SH-SY5Y (cell line): ENCODE results near the gene QPRT.

Source experiments
- GATA2 ChIP-seq: IDR thresholded peaks from 2 replicates; pipeline ENCODE4 v1.6.1; 2011; ENCODE audit warnings: mild to moderate bottlenecking, low read depth, low read length
- GATA3 ChIP-seq: IDR thresholded peaks from 2 replicates; pipeline ENCODE4 v1.6.1; 2011; ENCODE audit warnings: low read depth, mild to moderate bottlenecking, low read length, moderate library complexity

DNA sequence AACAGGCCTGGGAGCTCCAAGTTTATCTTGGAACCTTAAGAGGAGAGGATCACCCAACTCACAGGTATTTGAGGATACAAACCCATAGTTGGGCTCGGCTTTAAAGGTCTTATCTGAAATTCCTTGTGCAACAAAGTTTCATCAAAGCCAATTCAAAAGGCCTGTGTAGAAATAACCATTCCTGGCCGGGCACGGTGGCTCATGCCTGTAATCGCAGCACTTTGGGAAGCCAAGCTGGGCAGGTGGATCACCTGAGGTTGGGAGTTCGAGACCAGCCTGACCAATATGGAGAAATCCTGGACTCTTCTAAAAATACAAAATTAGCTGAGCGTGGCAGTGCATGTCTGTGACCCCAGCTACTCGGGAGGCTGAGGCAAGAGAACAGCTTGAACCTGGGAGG lies 38.1 kb downstream of the QPRT start:
- TF ChIP-seq GATA2 (no peak), GATA3 (no peak)
